GM18502 (cell line): ENCODE results near the gene SLC9A3.

Experiments
- ATAC-seq: cut with Tn5 transposase; IDR thresholded peaks from one replicate; pipeline ENCODE4 v1.9.1; 2021; ENCODE audit warnings: mild to moderate bottlenecking; ENCODE audit not compliant: unreplicated experiment, poor library complexity

SLC9A3 gene

DNA sequence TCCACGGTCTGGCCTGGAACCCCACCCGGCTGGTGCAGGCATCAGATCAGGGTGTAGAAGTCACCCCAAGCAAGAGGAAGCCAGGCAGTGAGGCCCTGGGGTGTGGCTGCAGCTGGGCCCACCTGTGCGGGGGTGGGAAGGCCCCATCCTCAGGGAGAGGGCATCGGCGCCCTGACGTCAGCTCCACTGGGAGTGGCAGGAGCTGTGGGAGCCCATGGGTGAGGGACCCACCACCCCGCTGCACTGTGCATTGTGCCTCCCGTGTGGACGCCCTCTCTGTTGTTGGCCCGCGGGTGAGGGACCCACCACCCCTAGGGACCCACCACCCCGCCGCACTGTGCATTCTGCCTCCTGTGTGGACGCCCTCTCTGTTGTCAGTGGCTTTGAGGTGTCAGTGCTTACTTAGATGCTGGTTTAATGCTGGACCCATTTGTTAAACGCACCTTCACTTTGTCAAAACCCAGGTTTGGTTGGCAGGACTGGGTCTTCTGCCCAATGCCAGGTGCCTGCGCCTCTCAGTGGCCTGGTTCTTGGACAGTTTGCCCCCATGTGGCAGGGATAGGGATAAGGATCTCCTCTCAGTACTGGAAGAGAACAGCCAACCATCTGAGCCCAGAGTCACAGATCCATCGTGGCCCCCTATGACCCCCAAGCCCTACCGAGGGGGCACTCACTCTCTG, 88.1 kb downstream of the SLC9A3 start:
- no peak for ATAC-seq

DNA sequence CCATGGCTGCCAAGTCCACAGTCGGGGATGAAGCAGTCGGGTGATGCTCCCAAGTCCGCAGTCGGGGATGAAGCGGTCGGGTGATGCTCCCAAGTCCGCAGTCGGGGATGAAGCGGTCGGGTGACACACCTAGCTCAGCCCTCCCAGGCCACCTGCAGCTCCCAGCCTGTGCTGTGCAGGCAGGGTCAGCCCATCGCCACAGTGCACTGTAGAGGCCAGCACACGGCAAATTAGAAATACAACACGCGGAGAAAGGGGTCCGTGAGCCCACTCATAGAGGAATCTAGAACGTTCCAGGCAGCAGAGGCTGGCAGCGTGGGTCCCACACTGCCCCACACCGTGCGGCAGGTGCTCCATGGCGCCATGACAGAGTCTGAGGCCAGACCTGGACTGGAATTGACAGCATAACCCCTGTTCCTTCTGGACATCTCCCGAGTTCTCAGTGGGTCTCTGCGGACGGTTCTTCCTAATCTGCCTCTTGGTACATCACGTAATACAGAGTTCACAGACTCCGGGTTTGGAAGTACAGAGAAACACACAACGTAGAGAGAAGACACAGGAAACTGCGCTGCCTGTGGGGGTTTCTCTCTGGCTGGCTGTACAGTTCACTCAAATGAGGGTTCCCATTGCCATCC, 89.0 kb downstream of the SLC9A3 start:
- no peak for ATAC-seq

DNA sequence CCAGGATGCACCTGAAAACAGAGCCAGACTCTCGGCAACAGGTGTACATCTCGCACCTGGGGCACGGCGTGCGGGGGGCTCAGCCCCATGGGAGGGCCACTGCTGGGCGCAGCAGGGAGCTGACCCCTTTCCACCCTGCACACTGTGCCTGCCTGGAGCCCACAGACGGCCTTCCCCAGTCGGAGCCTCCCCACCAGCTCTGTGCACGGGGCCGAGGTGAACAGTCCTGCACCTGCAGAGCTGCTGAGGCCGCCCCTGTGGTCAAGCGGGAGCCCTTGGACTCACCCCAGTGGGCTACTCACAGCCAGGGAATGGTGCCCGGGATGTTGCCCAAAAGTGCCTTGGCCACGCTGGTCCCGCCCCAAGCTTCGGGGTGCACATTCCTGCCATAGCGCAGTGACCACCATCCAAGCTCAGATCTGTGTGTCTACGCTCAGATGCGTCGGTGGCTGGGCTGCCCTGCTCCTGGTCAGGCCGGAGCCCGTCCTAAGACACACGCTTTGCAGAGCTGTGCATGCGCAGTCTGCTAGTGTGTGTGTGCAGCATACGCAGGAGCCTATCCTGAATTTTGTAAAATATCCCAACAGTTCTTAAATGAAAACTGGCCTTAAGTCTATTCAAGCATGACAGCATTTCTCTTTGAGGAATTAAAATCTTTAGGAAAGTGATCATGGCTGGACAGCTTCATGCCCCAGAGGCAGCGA, 89.7 kb downstream of the SLC9A3 start:
- no peak for ATAC-seq

DNA sequence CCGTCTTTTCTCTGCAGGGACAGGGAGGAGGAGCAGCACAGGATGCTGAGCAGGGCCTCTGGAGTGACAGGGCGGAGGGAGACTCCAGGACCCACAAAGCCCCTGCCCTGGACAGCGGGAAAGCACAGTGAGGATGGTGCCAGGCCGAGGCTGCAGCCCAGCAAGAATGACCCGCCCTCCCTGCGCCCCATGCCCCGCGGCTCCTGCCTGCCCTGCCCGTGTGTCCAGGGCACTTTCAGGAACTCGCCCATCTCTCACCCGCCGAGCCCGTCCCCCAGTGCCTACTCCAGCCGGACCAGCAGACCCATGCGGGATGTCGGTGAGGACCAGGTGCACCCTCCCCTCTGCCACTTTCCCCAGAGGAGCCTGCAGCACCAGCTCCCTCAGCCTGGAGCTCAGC, 90.4 kb downstream of the SLC9A3 start:
- no peak for ATAC-seq

DNA sequence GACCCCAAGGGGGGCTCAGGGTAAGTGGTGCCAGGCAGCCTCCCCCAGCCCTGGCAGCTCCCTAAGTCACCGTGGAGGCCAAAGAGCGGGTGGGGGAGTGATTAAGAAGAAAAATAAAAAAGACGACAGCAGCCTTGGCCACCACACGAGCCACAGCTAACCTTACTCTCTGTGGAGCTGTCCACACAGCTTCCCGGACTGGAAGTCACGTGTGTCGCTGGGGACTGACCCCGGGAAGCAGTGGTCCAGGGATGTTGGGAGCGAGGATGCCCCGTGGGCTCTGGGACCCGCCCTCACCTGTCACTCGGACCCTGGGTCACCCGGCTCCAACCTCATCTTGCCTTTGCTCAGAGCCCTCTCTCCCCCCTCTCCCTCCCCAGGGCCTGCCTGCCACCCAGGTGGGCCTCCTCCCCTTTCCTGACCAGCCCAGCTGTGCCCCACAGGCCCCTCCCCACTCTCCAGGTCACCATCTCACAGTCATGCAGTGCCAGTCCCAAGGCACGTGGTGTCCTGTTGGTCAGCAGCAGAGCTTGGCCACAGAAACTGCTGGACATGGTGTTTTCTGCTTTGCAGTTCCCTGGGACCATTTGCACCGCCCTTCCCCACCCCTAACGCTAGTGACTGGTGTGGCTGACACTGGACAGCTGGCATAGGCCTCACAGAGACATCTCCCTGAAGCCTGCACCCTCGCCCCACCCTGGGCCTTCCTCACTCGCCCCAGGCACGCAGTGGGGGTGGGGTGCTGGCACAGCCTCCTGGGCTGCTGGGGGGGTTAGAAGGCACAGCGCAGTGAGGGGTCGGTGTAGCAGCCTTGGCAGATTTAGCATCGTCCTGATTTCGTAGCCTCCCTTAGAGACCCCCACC, 91.1 kb downstream of the SLC9A3 start:
- ATAC-seq = no peak

DNA sequence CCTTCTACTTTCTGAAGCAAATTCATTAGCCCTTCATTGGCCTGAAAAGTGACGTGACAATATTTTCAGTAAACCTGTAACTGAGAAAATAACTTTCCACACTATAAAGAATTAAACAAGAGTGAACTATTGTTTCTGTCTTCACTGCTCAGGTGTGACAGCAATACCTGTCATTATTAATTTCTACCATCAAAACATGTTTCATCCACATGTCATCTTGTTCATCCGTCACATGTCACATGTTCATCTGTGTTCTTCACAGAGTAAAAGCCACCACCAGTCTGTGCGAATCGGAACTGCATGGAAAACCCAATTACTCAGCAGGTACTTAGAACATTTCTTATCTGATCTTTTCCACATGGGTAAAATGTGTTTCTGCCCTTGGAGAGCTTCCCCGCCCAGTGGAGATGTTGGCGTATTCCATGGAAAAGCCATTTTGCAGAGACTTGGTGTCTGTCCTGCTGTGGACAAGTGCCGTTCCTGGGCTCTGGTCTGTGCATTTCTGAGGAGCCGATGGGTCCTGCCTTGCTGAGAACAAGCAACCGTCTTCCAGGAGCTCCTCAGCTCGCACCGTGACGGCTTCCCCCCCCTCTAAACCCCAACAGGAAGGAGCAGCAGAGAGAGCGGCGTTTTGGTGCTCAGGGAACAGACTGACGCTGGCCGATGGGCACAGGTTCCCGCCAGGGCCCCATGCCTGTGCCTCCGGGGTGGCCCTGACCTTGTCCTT, 91.9 kb downstream of the SLC9A3 start:
- no peak for ATAC-seq

DNA sequence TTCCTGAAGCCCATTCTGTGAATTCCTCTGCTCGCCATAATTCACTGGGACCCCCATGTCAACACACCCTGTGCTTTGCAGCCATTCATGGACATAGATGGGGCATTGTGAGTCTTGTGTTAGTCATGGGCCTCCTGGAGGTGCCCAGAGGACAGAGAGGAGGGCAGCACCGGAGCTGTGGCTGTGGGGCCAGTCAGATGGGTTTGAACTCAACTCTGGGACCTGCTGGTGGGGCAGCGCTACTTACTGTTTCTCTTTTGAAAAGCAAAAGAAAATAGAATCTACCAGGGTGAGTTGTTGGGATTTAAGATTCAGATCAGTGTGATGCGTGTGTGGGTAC, 92.6 kb downstream of the SLC9A3 start:
- ATAC-seq = no peak

DNA sequence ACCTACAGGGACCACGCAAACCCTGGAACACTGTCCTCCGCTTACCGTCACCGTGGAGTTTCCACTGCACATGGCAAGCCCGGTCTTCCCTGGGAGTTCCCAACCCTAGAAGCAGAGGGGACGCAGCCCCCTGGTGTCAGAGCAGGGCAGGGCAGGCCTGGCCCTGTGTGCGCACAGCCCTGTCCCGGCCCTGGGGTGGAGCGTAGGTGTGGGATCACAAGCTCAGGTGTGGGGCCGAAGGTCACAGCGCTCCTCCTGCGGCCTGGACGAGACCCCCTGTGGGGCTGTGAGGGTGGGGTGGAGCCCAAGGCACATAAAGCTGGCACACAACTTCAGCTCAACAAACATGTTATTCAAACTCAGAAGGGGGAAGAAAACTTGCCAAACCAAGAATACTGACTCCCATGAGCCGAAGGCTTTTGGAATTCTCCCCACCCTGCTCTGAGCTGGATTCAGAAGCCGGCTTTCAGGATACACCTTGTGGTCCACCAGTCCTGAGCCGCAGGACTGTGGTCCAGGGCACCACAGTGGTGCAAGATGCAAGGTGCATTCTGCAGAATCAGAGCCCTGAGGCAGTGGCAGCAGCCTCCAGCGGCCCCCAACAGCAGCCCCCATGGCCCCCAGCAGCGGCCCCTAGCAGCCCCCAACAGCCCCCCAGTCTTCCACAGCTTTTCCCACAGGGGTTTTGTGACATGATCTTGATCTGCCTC, 93.1 kb downstream of the SLC9A3 start:
- ATAC-seq = peak; percentile 69

DNA sequence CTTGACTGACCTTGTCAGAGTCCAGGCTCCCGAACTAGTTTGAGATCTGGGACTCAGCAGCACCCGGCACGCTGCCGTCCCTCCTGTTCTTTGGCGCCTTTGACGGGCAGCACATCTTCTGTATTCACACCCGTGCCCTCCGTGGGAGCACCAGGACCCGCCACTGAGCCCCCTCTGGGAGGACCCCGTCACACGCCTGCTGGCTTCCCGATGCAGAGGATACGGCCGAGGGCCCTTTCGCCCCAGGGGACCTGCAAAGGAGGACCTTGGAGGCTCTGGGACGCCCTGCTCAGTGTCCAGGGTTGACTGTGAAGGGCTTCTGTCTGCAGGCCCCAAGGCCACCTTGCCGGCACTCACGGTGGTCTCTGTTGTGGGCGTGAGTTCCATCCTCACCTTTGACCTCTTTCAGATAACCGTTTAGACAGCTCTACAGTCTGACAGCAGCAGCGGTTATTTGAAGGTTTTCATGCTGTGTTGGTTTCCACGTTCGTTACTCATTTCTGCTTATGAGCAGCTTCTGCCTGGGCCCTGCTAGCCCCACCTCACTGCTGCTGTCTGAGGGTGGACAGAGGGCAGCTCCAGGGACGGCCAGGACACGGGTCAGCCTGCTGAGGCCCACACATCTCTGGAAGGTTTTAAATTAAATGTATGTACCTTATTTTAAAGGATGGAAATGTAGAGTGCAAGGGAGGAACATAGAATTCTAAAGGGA, 93.9 kb downstream of the SLC9A3 start:
- no peak for ATAC-seq

DNA sequence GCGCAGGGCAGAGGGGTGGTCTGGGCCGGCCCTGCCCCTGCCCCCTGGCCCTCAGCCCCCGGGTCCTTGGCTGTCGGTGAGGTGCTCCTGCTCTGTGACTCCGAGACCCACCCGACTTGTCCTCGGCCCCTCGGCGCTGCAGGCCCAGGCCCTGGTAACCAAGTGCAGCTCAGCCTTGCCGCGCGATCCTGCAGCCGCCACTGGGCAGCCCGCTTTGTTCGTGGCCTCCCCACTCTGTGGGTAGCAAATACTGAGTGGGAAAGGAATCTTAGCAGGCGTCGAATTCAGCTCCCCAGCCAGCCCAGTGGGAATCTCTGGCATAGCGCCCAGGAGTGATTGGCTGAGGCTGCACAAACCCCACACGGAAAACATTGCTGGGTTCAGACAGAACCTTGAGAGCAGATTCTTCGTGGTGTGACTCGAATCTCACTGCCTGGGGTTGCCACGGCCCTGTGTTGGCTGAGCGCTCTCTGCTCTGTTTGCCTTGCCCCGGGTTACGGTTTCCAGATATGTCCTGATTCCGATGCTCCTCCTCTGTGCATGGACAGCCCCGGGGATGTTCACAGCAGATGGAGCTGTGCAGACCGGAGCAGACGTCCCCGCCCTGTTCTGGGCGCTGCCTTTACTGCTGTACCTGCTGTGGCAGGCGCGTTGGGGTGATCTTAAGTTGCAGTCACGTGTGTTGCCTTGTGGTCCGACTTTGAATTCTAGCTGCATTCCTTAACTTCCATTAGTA, 94.6 kb downstream of the SLC9A3 start:
- ATAC-seq = no peak

DNA sequence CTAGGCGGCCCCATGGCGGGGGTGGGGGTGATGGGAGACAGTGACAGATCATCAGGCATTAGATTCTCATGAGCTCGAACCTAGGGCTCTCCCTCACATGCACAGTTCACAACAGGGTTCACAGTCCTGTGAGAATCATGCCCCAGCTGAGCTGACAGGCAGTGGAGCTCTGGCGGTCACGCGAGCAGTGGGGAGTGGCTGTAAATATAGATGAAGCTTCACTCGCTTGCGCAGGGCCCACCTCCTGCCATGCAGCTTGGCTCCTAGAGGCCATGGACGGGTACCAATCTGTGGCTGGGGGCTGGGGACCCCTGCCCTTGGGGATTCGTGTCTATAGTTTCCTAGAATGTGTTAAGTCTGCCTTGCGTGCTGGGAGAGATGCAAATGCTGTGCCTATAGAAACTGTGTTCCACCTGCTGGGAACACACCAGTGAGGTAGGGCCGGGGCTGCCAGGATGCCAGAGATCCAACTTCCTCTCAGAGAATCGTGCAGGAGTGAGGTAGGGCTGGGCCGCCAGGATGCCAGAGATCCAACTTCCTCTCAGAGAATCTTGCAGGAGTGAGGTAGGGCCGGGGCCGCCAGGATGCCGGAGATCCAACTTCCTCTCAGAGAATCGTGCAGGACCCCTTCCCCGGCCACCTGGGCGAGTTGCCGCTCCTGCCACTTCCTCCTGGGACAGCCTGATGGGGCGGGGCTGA, 95.3 kb downstream of the SLC9A3 start:
- ATAC-seq = no peak

DNA sequence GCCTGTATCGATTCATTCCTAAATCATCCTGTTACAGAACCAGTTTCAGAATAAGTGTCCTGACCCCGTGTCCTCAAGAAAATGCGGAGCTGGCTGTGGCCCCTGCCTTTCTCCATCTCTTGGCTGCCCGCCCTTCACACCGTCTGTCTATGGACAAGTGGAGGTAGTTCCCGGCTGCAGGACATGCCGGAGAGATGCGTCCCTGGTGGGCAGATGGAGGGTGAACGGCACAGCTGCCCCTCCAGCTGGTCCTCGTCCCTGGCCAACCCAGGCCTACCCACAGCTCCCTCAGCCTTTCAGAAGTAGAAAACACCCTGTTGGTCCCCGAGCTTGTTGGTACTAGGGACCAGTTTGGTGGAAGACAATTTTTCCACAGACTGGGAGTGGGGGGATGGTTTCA, 96.0 kb downstream of the SLC9A3 start:
- ATAC-seq = no peak

DNA sequence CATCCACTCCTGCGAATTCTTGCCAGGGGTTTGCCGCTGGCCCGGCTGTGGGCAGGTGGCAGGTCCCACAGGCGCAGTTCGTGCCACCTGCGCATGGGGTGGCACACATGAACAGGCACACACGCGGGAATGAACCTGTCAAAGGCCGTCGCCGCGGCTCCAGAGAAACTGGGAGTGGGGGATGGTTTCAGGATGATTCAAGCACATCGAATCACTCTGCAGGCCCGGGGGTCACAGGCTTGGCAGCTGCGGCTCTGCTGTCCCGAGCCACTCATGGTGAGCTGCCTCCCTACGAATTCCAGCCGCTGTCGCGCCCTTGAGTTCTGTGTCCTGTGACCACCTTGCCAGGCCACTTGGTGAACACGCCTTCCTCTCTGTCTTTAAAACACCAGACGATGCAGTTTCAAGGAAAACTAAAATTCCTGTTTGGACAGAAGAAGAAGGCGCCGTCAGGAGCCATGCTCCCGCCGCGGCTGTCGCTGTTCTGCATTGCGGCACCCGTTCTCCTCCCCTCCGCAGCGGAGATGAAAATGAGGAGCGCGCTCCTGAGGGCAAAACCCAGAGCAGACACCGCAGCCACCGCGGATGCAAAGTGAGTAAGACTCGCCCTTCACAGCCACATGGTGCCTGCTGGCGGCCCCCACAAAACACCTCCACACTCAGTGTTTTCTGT, 96.7 kb downstream of the SLC9A3 start:
- no peak for ATAC-seq

DNA sequence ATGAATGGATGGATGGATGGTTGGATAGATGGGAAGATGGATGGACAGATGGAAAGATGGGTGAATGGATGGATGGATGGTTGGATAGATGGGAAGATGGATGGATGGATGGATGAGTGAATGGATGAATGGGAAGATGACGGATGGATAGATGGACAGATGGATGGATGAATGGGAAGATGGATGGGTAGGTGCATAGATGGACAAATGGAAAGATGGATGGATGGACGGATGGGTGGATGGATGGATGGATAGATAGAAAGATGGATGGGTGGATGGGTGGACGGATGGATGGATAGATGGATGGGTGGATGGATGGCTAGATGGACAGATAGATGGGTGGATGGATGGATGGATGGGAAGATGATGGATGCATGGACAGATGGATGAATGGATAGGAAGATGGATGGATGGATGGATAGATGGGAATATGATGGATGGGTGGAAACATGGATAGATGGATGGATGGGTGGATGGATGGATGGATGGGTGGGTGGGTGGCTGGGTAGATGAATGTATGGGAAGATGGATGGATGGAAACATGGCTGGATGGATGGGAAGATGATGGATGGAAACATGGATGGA, 97.8 kb downstream of the SLC9A3 start:
- ATAC-seq = no peak

DNA sequence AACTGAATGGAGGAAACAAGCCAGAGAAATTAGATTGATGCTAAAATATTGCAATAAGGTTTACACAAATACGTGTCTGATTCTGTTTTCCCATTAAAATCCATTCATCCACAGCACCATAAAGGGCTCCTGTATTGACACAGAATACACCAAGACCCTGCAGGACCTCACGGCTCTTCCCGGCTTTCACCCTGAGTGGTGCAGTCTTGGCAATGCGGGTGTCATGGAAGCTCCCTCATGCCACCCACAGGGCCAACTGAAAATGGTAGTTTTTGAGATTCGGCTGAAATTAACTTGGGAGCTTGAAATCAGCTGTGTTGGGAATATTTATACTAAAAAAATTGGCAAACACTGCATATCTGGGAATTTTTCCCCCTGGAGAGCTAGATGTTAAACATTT, 98.5 kb downstream of the SLC9A3 start:
- ATAC-seq = no peak

DNA sequence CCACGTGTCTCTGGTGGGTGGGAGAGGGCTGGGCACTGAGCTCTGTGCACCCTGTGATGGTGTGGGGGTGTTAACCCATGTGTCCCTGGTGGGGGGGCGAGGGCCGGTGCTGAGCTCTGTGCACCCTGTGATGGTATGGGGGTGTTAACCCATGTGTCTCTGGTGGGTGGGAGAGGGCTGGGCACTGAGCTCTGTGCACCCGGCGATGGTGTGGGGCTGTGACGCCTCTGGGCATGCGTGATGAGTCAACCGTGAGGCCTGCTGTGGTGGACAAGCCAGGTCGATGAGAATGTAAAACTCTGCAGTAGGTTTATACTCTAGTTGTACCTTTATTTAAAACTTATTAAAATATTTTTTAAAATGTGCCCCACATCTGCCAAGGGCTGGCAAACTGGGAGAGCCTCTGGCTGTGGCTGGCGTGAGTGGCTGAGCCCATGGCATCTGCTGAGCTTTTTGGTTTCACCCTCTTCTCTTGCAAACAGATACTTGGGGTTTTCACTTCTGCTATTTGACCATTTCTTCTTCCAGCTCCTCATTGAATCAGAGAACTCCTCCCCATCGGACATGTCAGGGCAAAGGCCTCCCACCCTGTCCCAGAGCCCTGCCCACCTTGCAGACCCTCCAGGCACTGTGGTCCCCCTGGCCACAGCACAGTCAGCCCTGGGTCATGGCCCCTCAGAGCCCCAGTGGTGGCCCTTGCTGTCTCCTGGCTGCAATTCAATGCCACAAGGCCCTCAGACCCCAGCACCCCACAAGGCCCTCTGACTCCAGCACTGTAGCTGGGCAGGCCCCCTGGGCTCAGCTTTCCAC, 99.7 kb downstream of the SLC9A3 start:
- peak; percentile 90 for ATAC-seq
